HG02623 (cell line): Measurements from ENCODE around the gene BACE2.

Experiments used
- ATAC-seq: cut with Tn5 transposase; IDR thresholded peaks from one replicate; pipeline ENCODE4 v1.9.1; 2021; ENCODE audit warnings: moderate library complexity; ENCODE audit not compliant: unreplicated experiment

Gene BACE2

DNA sequence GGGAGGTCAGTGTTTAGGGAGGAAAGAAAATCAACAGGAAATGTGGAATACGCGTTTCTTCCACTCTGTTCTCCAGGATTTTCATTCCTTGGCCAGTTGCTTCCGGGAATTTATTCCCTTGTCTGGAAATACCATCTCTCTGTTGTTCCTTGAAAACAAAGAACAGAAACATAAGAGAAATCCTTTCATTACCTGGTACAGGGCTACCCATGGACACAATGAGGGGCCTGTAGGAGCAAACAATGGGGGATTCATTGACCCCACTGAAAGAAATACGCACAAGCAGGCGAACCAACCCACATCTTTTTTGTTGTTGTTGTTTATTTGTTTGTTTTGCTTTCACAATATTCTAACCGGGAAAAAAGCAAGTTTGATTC lies 20.0 kb upstream of the BACE2 start:
- no peak for ATAC-seq

DNA sequence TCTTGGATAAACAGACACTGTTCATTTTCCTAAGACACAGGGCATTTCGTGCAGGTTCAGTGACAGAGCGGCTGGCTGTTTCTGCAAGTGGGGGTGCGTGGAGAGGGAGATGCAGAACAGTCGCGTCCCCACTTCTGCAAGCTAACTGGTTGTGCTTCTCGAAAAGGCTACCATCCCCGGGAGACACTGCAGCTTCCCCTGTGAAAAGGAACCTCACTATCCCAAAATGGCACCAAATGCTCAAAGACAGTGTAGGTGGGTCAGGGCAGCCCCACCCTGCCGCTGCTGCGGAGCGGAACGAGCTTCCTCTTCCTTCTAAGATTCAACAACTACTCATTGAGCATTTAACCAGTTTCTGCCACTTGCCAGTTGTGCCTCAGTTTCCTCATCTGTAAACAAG lies 19.2 kb upstream of the BACE2 start:
- ATAC-seq: no peak

DNA sequence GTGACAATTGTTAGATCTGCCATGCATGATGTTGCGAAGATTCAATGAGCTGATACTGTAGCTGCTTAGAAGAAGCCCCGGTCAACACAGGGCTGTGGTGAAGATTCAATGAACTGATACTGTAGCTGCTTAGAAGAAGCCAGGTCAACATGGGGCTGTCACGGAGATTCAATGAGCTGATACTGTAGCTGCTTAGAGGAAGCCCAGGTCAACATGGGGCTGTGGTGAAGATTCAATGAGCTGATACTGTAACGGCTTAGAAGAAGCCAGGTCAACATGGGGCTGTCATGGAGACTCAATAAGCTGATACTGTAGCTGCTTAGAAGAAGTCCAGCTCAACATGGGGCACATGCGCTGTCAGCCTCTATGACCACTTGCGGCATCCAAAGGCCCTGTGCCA lies 18.8 kb upstream of the BACE2 start:
- ATAC-seq: no peak

DNA sequence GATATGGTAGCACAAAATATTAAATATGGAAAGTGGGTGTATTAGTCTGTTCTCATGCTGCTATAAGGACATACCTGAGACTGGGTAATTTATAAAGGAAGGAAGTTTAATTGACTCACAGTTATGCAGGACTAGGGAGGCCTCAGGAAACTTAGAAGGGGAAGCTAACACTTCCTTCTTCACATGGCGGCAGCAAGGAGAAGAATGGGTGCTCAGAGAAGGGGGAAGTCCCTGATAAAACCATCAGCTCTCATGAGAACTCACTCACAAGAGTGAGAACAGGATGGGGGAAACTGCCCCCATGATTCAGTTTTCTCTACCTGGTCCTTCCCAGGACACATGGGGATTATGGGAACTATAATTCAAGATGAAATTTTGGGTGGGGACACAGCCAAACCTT lies 15.8 kb upstream of the BACE2 start:
- ATAC-seq: no peak

DNA sequence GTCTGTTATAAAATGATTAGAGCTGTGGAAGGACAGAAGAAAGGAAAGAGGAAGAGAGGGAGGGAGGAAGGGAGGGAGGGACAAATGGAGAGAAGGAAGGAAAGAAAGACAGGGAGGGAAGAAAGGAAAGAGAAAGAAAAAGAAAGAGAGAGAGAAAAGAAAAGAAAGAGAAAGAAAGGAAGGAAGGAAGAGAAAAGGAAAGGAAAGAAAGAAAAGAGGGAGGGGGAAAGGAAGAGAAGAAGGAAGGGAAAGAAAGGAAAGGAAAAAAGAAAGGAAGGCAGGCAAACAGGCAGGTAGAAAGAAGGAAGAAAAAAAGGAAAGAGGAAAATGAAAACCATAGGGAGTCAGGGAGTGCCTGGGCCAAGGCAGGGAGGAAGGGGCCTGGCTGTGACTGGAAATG lies 14.5 kb upstream of the BACE2 start:
- ATAC-seq: no peak

DNA sequence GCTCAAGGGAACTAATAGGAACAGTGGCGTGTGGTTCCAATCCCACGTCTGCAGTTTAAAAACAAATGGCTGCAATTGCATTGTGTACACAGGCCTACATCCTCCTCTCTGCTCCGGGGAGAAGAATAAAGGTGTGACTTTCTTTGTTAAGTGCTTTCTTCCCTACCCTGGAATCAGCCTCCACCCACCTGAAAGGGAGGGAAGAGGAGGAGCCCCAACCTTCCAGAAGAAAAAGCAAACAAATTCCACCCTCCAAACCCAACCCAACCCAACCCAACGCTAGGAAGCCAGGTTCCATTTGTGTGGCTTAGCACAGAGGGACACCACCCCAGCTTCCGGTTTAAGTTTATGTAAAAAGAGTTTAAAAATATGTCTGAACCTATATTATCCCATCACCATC lies 11.8 kb upstream of the BACE2 start:
- no peak for ATAC-seq

DNA sequence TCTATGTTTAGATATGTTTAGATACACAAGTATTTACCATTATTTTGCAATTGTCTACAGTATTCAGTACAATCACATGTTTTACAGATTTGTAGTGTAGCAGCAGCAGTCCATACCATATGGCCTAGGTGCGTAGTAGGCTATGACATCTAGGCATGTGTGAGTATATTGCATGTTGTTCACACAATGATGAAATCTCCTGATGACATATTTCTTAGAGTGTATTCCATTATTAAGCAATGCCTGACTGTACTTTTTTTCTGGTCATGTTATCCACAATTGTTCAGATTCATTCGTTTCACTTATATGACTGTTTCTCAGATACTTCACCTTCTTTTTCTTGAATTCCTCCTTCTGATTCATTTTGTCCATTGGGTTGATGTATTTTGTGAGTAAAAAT lies 9.9 kb upstream of the BACE2 start:
- no peak for ATAC-seq

DNA sequence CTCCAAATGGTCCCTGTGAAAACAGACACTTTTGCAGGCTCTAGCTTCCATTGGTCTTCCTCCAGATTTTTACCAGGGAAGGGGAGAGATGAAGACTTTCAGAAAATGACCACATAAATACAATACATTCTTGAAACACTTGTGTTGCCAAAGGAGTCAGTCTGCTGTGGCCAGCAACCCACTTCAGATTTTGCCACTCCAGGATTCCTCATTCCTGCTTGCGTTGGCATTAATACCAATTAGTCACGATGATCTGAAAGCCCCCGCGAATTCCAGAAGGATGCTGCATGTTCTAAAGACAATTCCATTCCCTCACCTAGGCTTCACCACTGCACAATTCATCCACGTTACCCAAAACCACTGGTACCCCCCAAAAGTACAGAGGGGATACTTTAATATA lies 7.9 kb upstream of the BACE2 start:
- no peak for ATAC-seq

DNA sequence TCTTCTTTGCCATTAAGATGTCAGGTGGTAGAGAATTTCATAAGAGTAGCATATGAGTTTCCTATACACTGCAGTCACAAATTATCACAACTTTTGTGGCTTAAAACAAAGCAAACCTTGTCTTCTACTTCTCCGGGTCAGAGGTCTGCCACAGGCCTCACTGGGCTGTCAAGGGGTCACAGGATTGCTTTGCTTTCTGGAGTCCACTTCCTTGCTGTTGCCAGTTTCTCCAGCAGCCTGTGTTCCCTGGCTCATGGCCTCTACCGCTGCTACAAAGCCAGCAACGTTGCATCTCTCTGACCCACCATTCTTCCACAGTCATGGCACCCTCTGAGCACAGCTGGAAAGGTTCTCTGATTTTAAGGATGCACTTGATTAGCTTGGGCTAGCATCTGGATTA lies 6.5 kb upstream of the BACE2 start:
- no peak for ATAC-seq

DNA sequence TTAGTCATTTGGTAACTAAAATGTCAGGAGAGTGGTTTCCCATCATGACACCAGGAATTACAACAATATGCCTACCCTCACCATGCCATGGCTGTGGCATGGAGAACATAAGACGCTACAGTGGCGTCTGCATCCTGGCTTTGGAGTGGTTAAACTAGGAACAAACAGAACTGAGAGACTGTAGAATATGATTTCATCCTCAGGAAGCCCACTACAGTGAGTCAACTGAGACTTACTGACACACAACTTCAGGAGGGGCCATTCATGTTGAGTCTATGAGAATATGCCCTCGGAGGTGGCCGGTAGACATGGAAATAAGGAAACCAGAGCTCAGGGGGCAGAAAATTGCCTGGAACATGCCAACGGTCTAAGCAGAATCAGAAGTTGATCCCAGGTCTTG lies 5.9 kb upstream of the BACE2 start:
- ATAC-seq: no peak

DNA sequence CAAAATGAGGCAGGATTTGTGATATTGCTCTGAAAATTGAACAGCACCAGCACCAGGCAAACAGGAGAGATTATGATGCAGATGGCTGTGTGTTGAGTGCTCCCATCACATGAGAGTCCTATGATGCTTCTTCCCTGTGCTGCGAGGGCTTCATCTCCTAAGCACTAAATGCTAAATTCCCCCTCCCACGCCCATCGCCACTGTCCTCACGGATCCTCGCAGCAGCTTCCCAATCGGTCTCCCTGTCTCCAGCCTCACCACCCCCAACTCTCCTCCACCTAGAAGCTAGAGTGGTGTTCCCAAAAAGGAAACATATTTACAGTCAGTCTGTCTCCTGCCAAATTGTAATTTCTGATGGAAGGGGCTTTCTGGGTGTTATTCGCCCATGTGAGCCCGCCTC lies 4.9 kb upstream of the BACE2 start:
- no peak for ATAC-seq

DNA sequence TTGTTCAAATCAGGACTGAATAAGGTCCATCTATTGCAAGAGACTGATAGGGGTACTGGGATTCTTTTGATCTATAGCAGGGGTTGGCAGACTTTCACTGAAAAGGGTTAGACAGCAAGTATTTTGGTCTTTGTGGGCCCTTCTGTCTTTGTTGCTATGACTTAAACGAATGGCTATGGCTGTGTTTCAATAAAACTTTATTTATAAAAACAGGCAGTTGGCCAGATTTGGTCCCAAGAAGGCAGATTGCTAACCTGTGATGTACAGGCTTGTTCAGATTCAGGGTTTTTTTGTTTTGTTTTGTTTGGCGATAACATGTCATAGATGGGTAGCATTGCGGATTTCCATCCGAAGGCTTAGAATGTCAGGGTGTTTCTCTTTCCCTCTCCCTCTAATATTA lies 3.9 kb upstream of the BACE2 start:
- ATAC-seq: no peak

DNA sequence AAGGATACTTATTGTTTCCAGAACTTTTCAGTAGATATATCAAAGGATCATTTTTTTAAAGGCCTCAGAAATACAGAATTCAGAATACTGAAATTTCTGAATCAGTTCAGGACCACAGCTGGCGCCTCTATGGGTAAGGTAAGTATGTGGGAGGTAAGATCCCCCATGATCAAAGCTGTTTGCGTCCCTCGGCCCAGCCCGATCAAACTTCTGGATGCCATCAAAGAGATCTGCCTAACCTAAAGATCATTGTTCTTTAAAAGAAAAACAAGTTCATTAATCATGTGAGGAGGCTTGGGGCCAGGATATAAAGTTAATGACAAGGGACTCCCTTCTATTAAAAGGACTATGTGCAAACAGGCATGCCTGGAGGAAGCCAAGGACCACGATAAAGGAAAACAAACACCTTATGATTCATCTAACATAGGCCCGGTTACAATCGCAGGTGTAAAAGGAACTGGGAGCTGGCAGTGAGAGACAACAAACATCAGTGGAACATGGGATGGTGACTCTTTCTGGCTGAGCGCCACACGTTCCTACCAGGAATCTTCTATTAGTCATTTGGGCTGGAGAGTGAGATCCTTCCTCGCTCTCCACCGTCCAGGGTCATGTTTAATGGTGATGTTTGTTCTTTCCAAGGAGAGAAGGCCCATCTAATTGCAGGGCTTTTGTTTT lies 2.8 kb upstream of the BACE2 start:
- ATAC-seq: no peak

DNA sequence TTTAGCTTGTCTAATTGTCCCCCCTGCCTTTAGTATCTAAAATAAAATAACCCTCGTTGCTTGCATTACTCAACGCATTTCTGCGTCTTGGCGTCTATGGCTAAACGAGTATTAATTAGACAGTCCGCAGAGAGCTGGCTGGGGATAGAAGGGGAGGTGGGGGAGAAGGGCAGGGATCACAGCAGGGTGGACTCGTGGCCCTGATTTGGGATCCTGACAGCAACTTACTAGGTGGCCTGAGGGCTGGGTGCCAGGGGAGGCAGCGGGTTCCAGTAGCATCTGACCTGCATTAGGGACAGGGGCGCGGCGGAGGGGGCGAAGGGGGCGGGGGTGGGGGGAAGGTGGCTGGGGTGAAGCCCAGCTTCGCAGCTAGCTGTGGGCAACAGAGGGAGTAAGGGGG lies 1.1 kb upstream of the BACE2 start:
- ATAC-seq: no peak

DNA sequence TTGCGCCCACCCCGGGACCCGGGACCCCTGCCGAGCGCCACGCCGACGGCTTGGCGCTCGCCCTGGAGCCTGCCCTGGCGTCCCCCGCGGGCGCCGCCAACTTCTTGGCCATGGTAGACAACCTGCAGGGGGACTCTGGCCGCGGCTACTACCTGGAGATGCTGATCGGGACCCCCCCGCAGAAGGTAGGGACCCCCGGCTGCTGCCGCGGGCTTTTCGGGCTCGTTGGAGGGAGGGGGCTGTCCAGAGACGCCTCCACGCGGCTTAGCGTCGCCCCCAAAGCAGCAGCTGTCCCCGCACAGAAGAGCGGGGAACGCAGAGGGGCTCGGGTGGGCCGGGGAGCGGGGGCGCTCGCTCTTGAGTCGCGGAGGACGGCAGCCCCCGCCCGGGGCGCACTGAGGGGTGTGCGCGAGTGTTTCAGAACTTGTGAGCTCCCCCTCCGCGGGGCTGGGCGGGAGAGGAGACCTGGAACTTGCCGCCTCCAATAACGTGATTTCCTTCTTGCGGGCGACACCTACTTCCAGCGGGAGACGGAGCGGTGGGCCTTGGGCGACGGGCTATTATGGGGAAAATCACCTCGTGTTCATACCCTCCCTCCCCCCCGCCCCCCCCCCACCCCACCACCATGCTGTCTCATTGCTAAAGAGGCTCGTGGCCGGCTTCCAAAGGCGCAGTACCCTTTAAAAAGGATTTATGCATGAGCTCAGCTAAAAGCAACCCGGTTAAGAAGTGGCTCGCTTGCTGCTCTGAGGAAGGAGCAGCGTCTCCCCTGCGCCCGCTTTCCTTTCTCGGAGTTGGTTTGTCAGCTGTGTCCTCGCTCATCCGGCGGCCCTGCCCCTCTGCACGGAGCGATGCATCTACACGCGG lies 664 bp downstream of the BACE2 start:
- ATAC-seq: no peak

DNA sequence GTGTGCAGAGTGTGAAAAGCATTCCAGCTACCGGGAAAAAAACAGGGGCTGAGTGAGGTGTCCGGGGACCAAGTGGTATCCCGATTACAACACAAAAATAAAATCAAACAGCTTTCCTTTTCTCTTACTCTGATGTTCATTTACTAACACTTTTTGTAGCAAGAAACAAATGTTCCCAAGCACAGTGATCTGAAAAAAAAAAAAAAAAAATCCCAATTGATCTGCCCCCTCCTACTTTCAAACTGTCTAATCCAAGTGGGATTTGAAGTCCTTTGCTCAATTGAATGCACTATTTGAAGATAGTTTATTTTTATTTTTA lies 1.3 kb downstream of the BACE2 start:
- no peak for ATAC-seq

DNA sequence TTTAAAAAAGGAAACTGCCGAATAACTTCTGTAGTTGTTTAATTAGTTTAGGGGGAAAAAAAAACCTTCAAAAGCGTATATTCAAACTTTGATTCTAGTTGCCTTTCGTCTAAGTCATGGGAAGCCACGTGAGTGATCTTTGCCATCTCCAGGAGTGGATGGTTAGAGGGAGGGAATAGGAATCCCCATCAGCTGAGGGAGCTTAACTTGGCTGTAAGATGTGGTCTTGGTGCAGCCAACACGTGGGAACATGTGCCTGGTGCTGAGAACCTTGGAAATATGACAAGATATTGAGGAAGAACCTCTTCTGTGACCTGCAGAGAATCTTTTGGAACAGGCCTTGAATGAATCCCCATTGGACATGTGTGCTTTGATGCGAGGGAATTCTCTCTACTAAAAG lies 1.7 kb downstream of the BACE2 start:
- no peak for ATAC-seq

DNA sequence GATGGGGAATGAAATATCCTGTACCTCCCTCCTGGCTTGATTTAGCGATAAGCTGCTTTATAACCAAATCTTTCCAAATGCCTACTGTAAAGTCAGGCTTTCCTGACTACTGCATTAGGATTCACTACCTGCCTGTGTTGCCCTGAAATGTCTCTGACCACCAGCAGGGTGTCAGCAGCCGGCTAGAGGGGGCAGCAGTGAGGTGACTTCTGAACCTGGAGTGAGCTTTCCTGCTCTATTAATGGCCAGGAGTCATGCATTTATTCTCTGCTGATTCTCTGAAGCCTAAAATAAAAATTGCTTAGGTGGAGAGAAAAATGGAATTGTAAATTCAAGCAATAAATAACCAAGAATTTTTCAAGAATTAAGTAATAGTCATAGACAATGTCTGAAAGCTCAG lies 2.5 kb downstream of the BACE2 start:
- no peak for ATAC-seq

DNA sequence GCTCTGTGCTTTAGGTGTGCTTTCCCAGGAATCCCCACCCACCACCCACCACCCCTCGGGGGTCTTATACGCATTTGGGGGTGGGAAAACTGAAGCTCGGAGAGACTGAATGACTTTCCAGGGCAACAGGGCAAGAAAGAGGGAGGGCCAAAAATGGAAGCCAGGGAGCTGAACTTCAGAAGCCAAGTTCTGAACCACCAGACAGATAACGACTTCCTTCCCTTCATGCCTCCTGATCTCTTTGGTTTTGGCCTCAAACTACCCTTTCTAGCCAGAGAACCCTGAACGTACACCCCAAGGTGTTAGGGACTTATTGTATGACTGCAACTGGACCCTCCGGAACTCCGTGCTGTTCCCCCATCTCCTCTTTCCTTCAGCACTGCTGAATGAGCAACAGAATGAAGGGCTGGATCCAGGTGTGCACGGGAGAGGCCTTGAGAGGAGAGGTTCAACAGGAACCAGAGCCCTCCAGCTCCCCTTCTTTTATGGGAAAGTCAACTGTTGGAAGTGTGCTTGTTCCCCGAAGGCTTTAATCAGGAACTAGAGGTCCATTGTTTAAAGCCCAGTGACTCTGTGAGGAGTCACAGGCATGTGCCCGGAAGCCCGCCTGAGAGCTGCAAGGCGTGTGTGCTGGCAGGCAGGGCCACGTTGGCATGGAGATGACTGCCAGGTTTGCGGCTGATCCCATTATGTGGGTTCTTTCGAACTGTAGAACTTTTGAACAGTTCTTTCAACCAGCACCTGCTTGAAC lies 3.1 kb downstream of the BACE2 start:
- no peak for ATAC-seq

DNA sequence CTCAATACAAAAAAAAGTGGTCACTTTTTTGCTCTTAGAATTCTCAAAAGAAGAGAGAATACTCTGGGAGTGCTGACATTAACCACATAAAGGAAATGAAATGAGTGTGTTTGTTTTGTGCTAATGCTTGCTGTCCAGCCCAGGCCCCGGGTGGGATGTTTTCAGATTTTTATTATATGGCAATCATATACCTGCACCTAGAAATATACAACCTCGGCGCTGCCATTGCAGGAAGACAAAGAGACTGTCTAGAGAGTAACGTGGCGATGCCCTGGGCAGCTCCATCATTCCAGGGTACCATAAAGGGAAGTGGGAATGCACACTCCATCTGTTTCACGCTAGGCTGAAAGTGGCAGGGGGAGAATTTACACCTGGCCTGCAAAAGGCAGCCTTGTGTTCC lies 7.1 kb downstream of the BACE2 start:
- no peak for ATAC-seq

DNA sequence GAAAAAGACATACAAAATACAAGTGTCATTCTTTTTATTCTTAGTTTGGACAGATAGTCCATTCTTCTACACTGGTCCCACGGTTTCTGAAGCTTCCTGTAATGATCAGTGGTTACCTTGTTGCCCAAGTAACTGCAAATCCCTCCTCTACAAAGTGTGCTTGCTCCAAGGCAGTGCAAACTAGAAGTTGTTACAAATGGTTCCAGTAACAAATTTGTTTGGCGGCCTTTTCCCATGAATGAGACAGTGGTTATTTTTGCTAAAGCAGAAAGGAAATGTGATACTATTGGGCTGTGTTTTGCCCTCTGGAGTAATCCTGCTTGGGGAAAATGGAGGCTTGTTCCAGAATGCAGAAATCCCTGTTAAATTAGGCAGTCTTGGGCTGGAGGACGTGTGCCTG lies 8.9 kb downstream of the BACE2 start:
- ATAC-seq: no peak

DNA sequence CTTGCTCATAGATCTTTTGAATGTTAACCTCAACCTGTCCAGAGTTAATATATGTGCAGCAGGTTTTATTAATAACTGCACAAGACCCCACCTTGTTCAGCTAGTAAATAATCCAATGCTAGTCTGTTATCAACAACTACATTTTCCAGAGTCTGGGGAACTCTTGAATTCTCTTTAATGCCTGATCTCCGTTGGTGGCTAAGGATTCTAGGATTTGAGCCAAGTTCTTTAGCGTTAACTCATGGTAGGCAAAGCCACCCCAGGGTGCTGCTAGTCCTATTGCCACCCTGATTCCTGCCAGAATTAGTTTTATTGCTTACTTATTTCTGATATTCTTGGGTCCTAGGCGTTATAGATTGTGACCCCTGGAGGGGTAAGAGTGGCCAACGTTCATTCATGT lies 12.8 kb downstream of the BACE2 start:
- no peak for ATAC-seq
